ENCODE measurements around the gene FIP1L1.

FIP1L1 gene

GRCh38 chr4:53476232-53477037, 99.0 kb downstream of the FIP1L1 start:
- no peak for DNase-seq (ENCODE audit: low read depth in 2 of 2)

GRCh38 chr4:53477038-53477565, 99.7 kb downstream of the FIP1L1 start:
- DNase-seq (ENCODE audit: low read depth in 2 of 2) = no peak

- DNase-seq (ENCODE audit: low read depth in 2 of 2) = no peak
These were observed 100.2 kb downstream of the FIP1L1 start for GRCh38 chr4:53477636-53478035.

- DNase-seq (ENCODE audit: low read depth in 2 of 2) = no peak
These were observed 101.4 kb downstream of the FIP1L1 start for GRCh38 chr4:53478671-53479456.

- no peak for DNase-seq (ENCODE audit: low read depth in 2 of 2)
These were observed 102.5 kb downstream of the FIP1L1 start for GRCh38 chr4:53479736-53480525.

- DNase-seq (ENCODE audit: low read depth in 2 of 2) = no peak
These were observed 103.5 kb downstream of the FIP1L1 start for GRCh38 chr4:53480909-53481308.

- no peak for DNase-seq (ENCODE audit: low read depth in 2 of 2)
These were observed 104.1 kb downstream of the FIP1L1 start for GRCh38 chr4:53481586-53481985.

- no peak for DNase-seq (ENCODE audit: low read depth in 2 of 2)
These were observed 105.8 kb downstream of the FIP1L1 start for GRCh38 chr4:53483250-53483649.

GRCh38 chr4:53484911-53485657, 107.6 kb downstream of the FIP1L1 start:
- no peak for DNase-seq (ENCODE audit: low read depth in 2 of 2)

GRCh38 chr4:53485658-53486040, 108.2 kb downstream of the FIP1L1 start:
- DNase-seq (ENCODE audit: low read depth in 2 of 2) = no peak

GRCh38 chr4:53487766-53488165, 110.3 kb downstream of the FIP1L1 start:
- no peak for DNase-seq (ENCODE audit: low read depth in 2 of 2)

GRCh38 chr4:53489279-53489889, 111.9 kb downstream of the FIP1L1 start:
- no peak for DNase-seq (ENCODE audit: low read depth in 2 of 2)

GRCh38 chr4:53490161-53490956, 112.9 kb downstream of the FIP1L1 start:
- no peak for DNase-seq (ENCODE audit: low read depth in 2 of 2)

- DNase-seq (ENCODE audit: low read depth in 2 of 2) = no peak
These were observed 113.7 kb downstream of the FIP1L1 start for GRCh38 chr4:53490965-53491622.

GRCh38 chr4:53494851-53495250, 117.4 kb downstream of the FIP1L1 start:
- DNase-seq (ENCODE audit: low read depth in 2 of 2) = no peak

- DNase-seq (ENCODE audit: low read depth in 2 of 2) = no peak
These were observed 120.2 kb downstream of the FIP1L1 start for GRCh38 chr4:53497487-53498244.

- no peak for DNase-seq (ENCODE audit: low read depth in 2 of 2)
These were observed 121.3 kb downstream of the FIP1L1 start for GRCh38 chr4:53498706-53499105.

GRCh38 chr4:53499791-53500190, 122.3 kb downstream of the FIP1L1 start:
- DNase-seq (ENCODE audit: low read depth in 2 of 2) = no peak

GRCh38 chr4:53500546-53500945, 123.1 kb downstream of the FIP1L1 start:
- DNase-seq (ENCODE audit: low read depth in 2 of 2) = no peak

All from stimulated activated CD8-positive, alpha-beta memory T cell treated with anti-CD3 and anti-CD28 coated beads, Interleukin-15, amount 100 ng/mL, for 48 hours (primary cell).